Sigmoid colon (tissue), 7 donors: ENCODE data around the gene TAF6L. TPM values are rescaled to one million over a fixed set of nuclear protein-coding genes. Genes with fewer than 3 reads are reported as not detected.
A peak's percentile ranks its signal among the peaks of the same experiment; 100 is the strongest.

Experiments
- DNase-seq: peaks from one replicate; pipeline ENCODE4 v3.0.0-alpha.2; 2019
- H3K27ac ChIP-seq, 4 donors: fragments of 200-600 bp; sonication (generic); one replicate each; pipeline ENCODE4 v1.5.1; 2016 to 2019; ENCODE audit warnings: mild to moderate bottlenecking in 1 of 4
- H3K27me3 ChIP-seq, 3 donors: fragments of 200-600 bp; sonication (generic); one replicate each; pipeline ENCODE4 v1.5.1; 2019; ENCODE audit warnings: mild to moderate bottlenecking in 1 of 3
- H3K36me3 ChIP-seq, 4 donors: fragments of 200-600 bp; sonication (generic); one replicate each; pipeline ENCODE4 v1.5.1; 2016 to 2019
- H3K4me1 ChIP-seq, 4 donors: fragments of 200-600 bp; sonication (generic); one replicate each; pipeline ENCODE4 v1.5.1; 2017 to 2019
- H3K4me3 ChIP-seq, 4 donors: fragments of 200-600 bp; sonication (generic); one replicate each; pipeline ENCODE4 v1.5.1; 2017 to 2019; ENCODE audit warnings: mild to moderate bottlenecking in 2 of 4, moderate library complexity in 1 of 4
- H3K9me3 ChIP-seq, 4 donors: fragments of 200-600 bp in 3 of 4; sonication (generic) in 3 of 4; one replicate each; pipeline versions ENCODE4 v1.5.1 to v1.6.1; 2013 to 2019
- EP300 ChIP-seq, 4 donors: sonication (generic); formaldehyde crosslinking; IDR thresholded peaks; one replicate each; pipeline ENCODE4 v1.6.1; 2017; ENCODE audit warnings: antibody characterized with exemption in 4 of 4
- POLR2A ChIP-seq, 2 donors: fragments of 450-650 bp; IDR thresholded peaks; one replicate each; pipeline ENCODE4 v1.6.1; 2016; ENCODE audit warnings: antibody characterized with exemption in 2 of 2, mild to moderate bottlenecking in 2 of 2, moderate library complexity in 2 of 2
- POLR2AphosphoS5 ChIP-seq, 4 donors: sonication (generic); formaldehyde crosslinking; IDR thresholded peaks; one replicate each; pipeline ENCODE4 v1.6.1; 2017; ENCODE audit warnings: antibody characterized with exemption in 4 of 4
- WGBS, 2 donors: extraction: QIAGEN DNeasy Blood & Tissue Kit; methylation state at CpG; one replicate each; pipeline ENCODE4 v1.1.7; 2013; 5-methylcytosine and 5-hydroxymethylcytosine counted together
- intact Hi-C: fragments of 100-400 bp; cut with DNase I; formaldehyde crosslinking; loops from one replicate; pipeline ENCODE4 v1.15.1; 2023
- polyA plus RNA-seq, 3 donors: library from polyadenylated mRNA; stranded (reverse); fragments of 200-250 nt; gene quantifications; one replicate each; pipeline ENCODE4 v1.2.3, GENCODE V29; 2013
- total RNA-seq, 4 donors: library from RNA; depleted of rRNA; stranded (reverse); fragments of >200 nt; gene quantifications; one replicate each; pipeline ENCODE4 v1.1.0, GENCODE V29; 2016
- TF ChIP-seq, protein P1 (sequence below), 4 experiments: fragments of 450-650 bp in 3 of 4; fragments of 200-600 bp in 1 of 4; IDR thresholded peaks; one replicate each; pipeline ENCODE4 v1.5.1; 2016 to 2019; ENCODE audit warnings: antibody characterized with exemption in 4 of 4, mild to moderate bottlenecking in 3 of 4, moderate library complexity in 2 of 4
- donor health status: healthy with polysubstance abuse.
- donor health status: Bipolar disorder and iron deficiency.
- donor health status: healthy.

The TAF6L gene
- total and polyA plus RNA-seq, 7 donors: 3.0 to 20.7 (median 13.5) TPM

DNA sequence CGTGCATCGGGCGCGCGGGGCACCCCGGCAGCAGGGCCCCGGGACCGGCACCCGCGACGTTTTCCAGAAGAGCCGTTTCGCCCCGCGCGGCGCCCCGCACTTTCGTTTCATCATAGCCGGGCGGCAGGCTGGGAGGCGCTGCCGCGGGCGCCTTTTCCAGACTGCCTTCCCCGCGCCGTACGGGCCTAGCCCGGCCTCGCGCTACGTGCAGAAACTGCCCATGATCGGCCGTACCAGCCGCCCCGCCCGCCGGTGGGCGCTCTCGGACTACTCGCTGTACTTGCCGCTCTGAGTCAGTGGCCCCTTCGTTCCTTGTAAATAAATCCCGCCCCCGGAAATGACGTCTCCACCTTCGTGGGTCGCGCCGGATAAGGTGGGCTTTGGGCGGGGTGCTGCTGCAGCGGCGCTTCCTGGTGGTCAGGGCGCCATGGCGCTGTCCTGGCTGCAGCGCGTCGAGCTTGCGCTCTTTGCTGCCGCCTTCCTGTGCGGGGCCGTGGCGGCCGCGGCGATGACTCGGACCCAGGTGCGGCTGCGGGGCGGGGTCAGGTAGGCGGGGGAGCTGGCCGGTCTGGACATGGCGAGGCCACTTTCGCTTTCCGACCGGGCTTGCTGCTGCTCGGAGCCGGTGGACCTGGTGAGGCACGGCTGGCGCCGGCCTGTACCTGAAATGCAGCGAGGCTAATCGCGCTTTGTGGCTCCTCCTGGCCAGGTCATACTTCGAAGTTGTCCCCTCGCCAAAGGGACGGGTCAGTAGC lies 16.0 kb downstream of the TAF6L start, which contains the start of gene TMEM179B:
TSS of gene TMEM179B (plus strand) at position 398 of the 755 bp plus-strand sequence. CDS start at position 428, 30 bp downstream.
- H3K4me1 ChIP-seq: peaks cover 0 to 47% (median 41%) of the 10 kb centered on the region in 4 donors
- peak within 1 kb of the TSS; percentile 85 to 99 (median 92) for H3K4me3 ChIP-seq
- WGBS, 2 donors: 0% methylated on average over 88 of the region's 88 CpGs
- DNase-seq: peak; percentile 99
- no peaks in the 10 kb centered on the region for H3K27me3 ChIP-seq
- TF ChIP-seq, protein P1, sequence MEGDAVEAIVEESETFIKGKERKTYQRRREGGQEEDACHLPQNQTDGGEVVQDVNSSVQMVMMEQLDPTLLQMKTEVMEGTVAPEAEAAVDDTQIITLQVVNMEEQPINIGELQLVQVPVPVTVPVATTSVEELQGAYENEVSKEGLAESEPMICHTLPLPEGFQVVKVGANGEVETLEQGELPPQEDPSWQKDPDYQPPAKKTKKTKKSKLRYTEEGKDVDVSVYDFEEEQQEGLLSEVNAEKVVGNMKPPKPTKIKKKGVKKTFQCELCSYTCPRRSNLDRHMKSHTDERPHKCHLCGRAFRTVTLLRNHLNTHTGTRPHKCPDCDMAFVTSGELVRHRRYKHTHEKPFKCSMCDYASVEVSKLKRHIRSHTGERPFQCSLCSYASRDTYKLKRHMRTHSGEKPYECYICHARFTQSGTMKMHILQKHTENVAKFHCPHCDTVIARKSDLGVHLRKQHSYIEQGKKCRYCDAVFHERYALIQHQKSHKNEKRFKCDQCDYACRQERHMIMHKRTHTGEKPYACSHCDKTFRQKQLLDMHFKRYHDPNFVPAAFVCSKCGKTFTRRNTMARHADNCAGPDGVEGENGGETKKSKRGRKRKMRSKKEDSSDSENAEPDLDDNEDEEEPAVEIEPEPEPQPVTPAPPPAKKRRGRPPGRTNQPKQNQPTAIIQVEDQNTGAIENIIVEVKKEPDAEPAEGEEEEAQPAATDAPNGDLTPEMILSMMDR (IDR thresholded peaks at IDR 0.05): peak in 1 of 4 experiments; percentile 16
- TF ChIP-seq POLR2AphosphoS5 (IDR thresholded peaks at IDR 0.05) (peak; percentile 97 to 100 (median 100)), EP300 (IDR thresholded peaks at IDR 0.05) (peak in 2 of 4 donors; percentile 12 to 62), POLR2A (IDR thresholded peaks at IDR 0.05) (peak; percentile 96 to 98)
- intact Hi-C loops: loop anchor here (5.0 to 10.0 kb wide), 2 partner anchors 55 to 978 kb away; partner anchors contain the start of gene ZFTA
- no peaks in the 10 kb centered on the region for H3K9me3 ChIP-seq
- peaks cover 0 to 38% (median 9%) of the 10 kb centered on the region in 4 donors for H3K36me3 ChIP-seq
- peak within 1 kb of the TSS; percentile 94 to 100 (median 97) for H3K27ac ChIP-seq

DNA sequence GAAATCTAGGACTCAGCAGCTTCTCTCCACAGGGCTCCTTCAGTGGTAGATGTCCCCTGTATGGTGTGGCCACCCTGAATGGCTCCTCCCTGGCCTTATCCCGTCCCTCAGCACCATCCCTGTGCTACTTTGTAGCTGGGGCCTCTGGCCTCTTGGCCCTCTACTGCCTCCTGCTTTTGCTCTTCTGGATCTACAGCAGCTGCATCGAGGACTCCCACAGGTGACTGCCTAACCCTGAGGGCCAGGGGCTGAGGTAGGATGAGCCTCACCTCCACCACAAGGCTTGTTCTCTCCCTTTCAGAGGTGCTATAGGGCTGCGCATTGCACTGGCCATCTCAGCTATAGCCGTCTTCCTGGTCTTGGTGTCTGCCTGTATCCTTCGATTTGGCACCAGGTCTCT lies 17.8 kb downstream of the TAF6L start:
- Histone ChIP-seq H3K36me3 (peaks cover 9 to 40% (median 15%) of the 10 kb centered on the region in 4 donors), H3K4me3 (no peak overlapping the region), H3K9me3 (no peaks in the 10 kb centered on the region), H3K27me3 (no peaks in the 10 kb centered on the region), H3K27ac (peak overlapping the region in 1 of 4 donors; percentile 99), H3K4me1 (peaks cover 0 to 53% (median 47%) of the 10 kb centered on the region in 4 donors)
- WGBS, 2 donors: 69 to 82% methylated on average over 5 of the region's 5 CpGs
- no peak for DNase-seq
- TF ChIP-seq POLR2A (IDR thresholded peaks at IDR 0.05) (no peak), POLR2AphosphoS5 (IDR thresholded peaks at IDR 0.05) (no peak), EP300 (IDR thresholded peaks at IDR 0.05) (no peak)
- TF ChIP-seq, protein P1 (IDR thresholded peaks at IDR 0.05): no peak
- intact Hi-C loops: loop anchor here (5.0 to 10.0 kb wide), 2 partner anchors 53 to 976 kb away; partner anchors contain the start of gene ZFTA

DNA sequence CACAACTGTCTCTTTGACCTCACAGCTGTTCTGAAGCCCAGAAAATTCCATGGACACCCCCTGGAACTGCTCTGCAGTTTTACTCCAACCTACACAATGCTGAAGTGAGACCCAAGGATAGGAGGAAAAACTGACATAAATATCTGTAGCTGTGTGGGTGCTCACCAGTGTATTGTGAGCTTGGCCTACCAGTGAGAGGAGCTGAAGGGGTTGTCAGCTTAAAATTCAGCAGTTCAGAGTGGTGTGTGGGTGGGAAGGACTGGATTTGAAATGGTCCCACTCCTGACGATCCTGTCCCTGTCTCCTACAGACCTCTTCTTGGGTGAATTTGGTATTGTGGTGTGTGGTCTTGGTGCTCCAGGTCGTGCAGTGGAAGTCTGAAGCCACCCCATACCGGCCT lies 18.4 kb downstream of the TAF6L start:
- no peaks in the 10 kb centered on the region for H3K27me3 ChIP-seq
- WGBS, 2 donors: 59 to 76% methylated on average over 3 of the region's 3 CpGs
- peaks cover 0 to 53% (median 47%) of the 10 kb centered on the region in 4 donors for H3K4me1 ChIP-seq
- peaks cover 15 to 46% (median 21%) of the 10 kb centered on the region in 4 donors for H3K36me3 ChIP-seq
- no peaks in the 10 kb centered on the region for H3K9me3 ChIP-seq
- intact Hi-C loops: loop anchor here (5.0 to 10.0 kb wide), 2 partner anchors 53 to 975 kb away; partner anchors contain the start of gene ZFTA
- no peak overlapping the region for H3K4me3 ChIP-seq
- H3K27ac ChIP-seq: no peak overlapping the region
- no peak for TF ChIP-seq EP300 (IDR thresholded peaks at IDR 0.05)
- TF ChIP-seq POLR2AphosphoS5 (IDR thresholded peaks at IDR 0.05): no peak
- TF ChIP-seq, protein P1 (IDR thresholded peaks at IDR 0.05): no peak
- DNase-seq: no peak

DNA sequence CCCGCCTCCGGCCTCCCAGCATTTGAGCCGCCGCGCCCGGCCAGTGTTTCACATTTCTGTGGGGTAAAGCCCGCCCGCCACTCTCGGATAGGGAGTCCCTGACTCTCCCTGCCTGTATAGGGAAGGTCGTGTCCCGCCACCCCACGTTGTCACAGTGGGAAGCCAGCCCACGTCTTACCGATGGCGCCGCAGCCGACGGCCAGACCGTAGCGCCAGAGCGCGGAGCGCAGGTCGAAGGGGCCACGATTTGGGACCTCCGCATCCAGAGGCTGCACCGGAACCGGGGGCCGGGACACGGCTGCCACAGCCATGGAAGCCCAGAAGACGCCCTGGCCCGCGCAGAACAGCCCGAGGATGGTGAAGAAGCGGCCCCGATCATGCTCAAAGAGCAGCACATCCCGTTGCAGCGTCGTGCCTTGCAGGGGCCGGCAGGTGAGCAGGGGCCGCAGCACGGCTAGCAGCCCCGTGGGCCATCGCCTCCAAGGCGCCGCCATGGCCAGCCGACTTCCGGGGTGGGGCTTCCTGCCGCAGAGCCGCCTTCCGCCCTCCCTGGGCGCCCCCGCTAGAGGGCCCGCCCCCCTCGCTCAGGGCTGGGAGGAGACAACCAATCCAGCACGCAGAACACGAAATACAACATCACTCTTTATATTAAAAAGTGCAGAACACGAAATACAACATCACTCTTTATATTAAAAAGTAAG lies 20.5 kb downstream of the TAF6L start, which contains the start of gene TMEM223:
TSS of gene TMEM223 (minus strand) at position 506 of the 701 bp plus-strand sequence. CDS start at position 494, 12 bp downstream.
- 0 to 1% methylated on average over 58 of the region's 58 CpGs for WGBS, 2 donors
- H3K4me1 ChIP-seq: peaks cover 0 to 44% (median 38%) of the 10 kb centered on the region in 4 donors
- TF ChIP-seq POLR2AphosphoS5 (IDR thresholded peaks at IDR 0.05) (peak; percentile 70 to 95 (median 86)), POLR2A (IDR thresholded peaks at IDR 0.05) (peak; percentile 70 to 81)
- TF ChIP-seq, protein P1 (IDR thresholded peaks at IDR 0.05): no peak

More for the DNA sequence above, 20.5 kb downstream of the TAF6L start, which contains the start of gene TMEM223:
- DNase-seq: peak; percentile 94
- H3K9me3 ChIP-seq: no peaks in the 10 kb centered on the region
- intact Hi-C loops: loop anchor here (5.0 kb wide), 1 partner anchor 41 kb away; the partner anchor contains the start of genes STX5 and TEX54
- peak within 1 kb of the TSS; percentile 72 to 97 (median 76) for H3K4me3 ChIP-seq
- peaks cover 35 to 67% (median 41%) of the 10 kb centered on the region in 4 donors for H3K36me3 ChIP-seq
- no peaks in the 10 kb centered on the region for H3K27me3 ChIP-seq
- H3K27ac ChIP-seq: peak within 1 kb of the TSS; percentile 83 to 90 (median 87)
